ENCODE data around the gene BAD. TPM values are rescaled to one million over a fixed set of nuclear protein-coding genes. Genes with fewer than 3 reads are reported as not detected.

BAD gene
- total RNA-seq, 1 donor from 2014 or later = 73.6 TPM

GRCh38 chr11:64252003-64252872 lies 32.2 kb downstream of the BAD start:
- no peak for DNase-seq (ENCODE audit: extremely low spot score, unreplicated experiment)
- no peaks in the 10 kb centered on the region for H3K36me3 Mint-ChIP-seq (ENCODE audit: unreplicated experiment)
- no peaks in the 10 kb centered on the region for H3K9me3 Mint-ChIP-seq (ENCODE audit: unreplicated experiment)
- peak overlapping the region; percentile 86 for H3K4me3 Mint-ChIP-seq (ENCODE audit: unreplicated experiment)
- no peaks in the 10 kb centered on the region for H3K27me3 Mint-ChIP-seq (ENCODE audit: unreplicated experiment)
- TF ChIP-seq CTCF (IDR thresholded peaks at IDR 0.05) = peak; percentile 14
- H3K27ac Mint-ChIP-seq (ENCODE audit: unreplicated experiment) = peak overlapping the region; percentile 64
- peaks cover 26% of the 10 kb centered on the region for H3K4me1 Mint-ChIP-seq (ENCODE audit: unreplicated experiment)

GRCh38 chr11:64251753-64252002 lies 32.8 kb downstream of the BAD start:
- no peak for DNase-seq (ENCODE audit: extremely low spot score, unreplicated experiment)
- no peaks in the 10 kb centered on the region for H3K36me3 Mint-ChIP-seq (ENCODE audit: unreplicated experiment)
- H3K4me3 Mint-ChIP-seq (ENCODE audit: unreplicated experiment) = peak overlapping the region; percentile 86
- no peaks in the 10 kb centered on the region for H3K9me3 Mint-ChIP-seq (ENCODE audit: unreplicated experiment)
- peak overlapping the region; percentile 64 for H3K27ac Mint-ChIP-seq (ENCODE audit: unreplicated experiment)
- no peak for TF ChIP-seq CTCF (IDR thresholded peaks at IDR 0.05)
- H3K4me1 Mint-ChIP-seq (ENCODE audit: unreplicated experiment) = peaks cover 26% of the 10 kb centered on the region
- no peaks in the 10 kb centered on the region for H3K27me3 Mint-ChIP-seq (ENCODE audit: unreplicated experiment)

- peak; percentile 82 for TF ChIP-seq CTCF (IDR thresholded peaks at IDR 0.05)
- no peaks in the 10 kb centered on the region for H3K9me3 Mint-ChIP-seq (ENCODE audit: unreplicated experiment)
- H3K27me3 Mint-ChIP-seq (ENCODE audit: unreplicated experiment) = no peaks in the 10 kb centered on the region
- no peak for DNase-seq (ENCODE audit: extremely low spot score, unreplicated experiment)
- no peaks in the 10 kb centered on the region for H3K36me3 Mint-ChIP-seq (ENCODE audit: unreplicated experiment)
- peaks cover 26% of the 10 kb centered on the region for H3K4me1 Mint-ChIP-seq (ENCODE audit: unreplicated experiment)
- peak within 1 kb of the TSS; percentile 64 for H3K27ac Mint-ChIP-seq (ENCODE audit: unreplicated experiment)
- H3K4me3 Mint-ChIP-seq (ENCODE audit: unreplicated experiment) = peak within 1 kb of the TSS; percentile 86
These were observed 33.3 kb downstream of the BAD start, which contains the start of gene PLCB3 for GRCh38 chr11:64251016-64251752. Gene PLCB3, plus strand, starts transcription at chr11:64251530. Its CDS starts 120 bp downstream, at chr11:64251650.

GRCh38 chr11:64250415-64251015 lies 34.0 kb downstream of the BAD start:
- no peak overlapping the region for H3K27ac Mint-ChIP-seq (ENCODE audit: unreplicated experiment)
- no peak for TF ChIP-seq CTCF (IDR thresholded peaks at IDR 0.05)
- H3K4me3 Mint-ChIP-seq (ENCODE audit: unreplicated experiment) = peak overlapping the region; percentile 79
- H3K36me3 Mint-ChIP-seq (ENCODE audit: unreplicated experiment) = no peaks in the 10 kb centered on the region
- no peak for DNase-seq (ENCODE audit: extremely low spot score, unreplicated experiment)
- no peaks in the 10 kb centered on the region for H3K27me3 Mint-ChIP-seq (ENCODE audit: unreplicated experiment)
- no peaks in the 10 kb centered on the region for H3K9me3 Mint-ChIP-seq (ENCODE audit: unreplicated experiment)
- H3K4me1 Mint-ChIP-seq (ENCODE audit: unreplicated experiment) = peaks cover 26% of the 10 kb centered on the region

Data from osteocyte (in vitro differentiated cells).